GM21717 (cell line): ENCODE data around the gene TMEM87B.

Source experiments
- ATAC-seq: cut with Tn5 transposase; IDR thresholded peaks from one replicate; pipeline ENCODE4 v1.9.1; 2021; ENCODE audit warnings: mild to moderate bottlenecking, moderate library complexity; ENCODE audit not compliant: unreplicated experiment

TMEM87B gene

DNA sequence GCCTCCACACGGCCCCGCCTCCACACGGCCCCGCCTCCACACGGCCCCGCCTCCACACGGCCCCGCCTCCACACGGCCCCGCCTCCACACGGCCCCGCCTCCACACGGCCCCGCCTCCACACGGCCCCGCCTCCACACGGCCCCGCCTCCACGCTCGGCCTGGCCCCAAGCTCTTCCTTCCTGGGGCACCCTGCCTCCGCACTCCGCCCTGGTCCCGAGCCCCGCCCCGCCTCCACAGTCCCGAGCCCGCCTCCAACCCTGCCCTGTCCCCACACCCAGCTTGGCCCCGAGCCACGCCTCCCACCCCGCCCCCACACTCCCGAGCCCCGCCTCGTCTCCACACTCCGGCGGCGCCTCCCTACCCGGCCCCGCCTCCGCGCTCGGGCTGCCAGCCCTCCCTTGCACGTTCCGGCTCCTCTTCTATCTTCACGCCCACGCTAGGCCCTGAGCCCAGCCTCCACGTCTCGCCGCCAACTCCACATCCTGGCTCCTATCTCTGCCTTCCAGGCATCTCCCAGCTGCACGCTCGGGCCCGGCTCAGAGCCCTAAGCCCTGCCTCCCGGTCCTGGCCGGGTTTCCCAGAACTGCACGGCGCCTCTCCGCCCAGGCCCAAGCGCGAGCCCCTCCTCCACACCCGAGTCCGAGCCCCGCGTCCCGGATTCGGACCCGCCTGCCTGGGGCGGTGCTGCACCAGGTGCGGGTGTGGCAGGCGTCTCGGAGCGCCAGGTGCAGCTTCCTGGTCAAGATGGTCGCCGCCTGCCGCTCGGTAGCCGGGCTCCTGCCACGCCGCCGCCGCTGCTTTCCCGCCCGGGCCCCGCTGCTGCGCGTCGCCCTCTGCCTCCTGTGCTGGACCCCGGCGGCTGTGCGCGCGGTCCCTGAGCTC lies at the start of gene TMEM87B:
Gene TMEM87B, plus strand, starts transcription at position 423 of the 883 bp plus-strand sequence. Its CDS starts 323 bp downstream, at position 746.
- ATAC-seq = peak; percentile 54

DNA sequence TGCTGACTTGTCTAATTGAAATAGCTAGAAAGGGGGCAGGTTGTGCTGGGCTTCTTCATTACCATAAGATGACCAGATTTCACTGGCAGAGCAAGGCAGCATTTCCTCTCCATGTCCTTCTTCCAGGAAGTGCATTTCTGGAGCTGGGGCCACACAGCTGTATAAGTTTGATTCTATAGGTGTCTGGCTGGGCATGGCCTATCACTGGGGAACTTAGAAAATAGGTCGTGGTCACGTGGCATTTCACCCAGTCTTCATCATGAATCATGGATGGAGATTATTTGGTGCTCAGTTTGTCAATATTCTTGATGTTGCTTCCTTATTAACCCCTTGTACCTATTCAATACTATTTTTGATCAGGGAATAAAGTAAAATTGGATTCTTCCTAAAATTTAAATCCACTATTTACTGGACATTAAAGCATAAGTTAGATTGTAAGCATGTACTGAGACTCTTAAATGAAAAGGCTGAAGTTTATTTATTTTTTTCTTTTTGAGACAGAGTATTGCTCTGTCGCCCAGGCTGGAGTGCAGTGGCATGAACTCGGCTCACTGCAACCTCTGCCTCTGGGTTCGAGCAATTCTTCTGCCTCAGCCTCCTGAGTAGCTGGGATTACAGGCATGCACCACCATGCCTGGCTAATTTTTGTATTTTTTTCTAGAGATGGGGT lies 49.5 kb upstream of the TMEM87B start:
- ATAC-seq = no peak

GRCh38 chr2:112006076-112006410 lies 49.0 kb upstream of the TMEM87B start:
- no peak for ATAC-seq

DNA sequence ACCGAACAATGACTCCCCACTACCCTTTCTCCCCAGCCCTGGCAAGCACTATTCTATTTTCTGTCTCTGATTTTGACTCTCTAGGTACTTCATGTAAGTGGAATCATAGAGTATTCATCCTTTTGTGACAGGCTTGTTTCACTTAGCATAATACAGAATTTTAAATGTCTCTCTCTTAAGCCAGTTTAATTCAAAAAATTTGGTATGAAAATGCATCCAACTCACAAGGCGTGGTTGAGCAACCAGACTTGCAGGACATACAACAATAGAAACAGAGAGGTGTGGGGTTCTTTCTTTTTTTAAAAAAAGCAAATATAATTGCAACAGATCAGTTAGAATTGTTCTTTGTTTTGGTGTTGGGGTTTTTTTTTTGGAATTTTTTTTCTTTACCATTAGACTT lies 47.6 kb upstream of the TMEM87B start:
- no peak for ATAC-seq

DNA sequence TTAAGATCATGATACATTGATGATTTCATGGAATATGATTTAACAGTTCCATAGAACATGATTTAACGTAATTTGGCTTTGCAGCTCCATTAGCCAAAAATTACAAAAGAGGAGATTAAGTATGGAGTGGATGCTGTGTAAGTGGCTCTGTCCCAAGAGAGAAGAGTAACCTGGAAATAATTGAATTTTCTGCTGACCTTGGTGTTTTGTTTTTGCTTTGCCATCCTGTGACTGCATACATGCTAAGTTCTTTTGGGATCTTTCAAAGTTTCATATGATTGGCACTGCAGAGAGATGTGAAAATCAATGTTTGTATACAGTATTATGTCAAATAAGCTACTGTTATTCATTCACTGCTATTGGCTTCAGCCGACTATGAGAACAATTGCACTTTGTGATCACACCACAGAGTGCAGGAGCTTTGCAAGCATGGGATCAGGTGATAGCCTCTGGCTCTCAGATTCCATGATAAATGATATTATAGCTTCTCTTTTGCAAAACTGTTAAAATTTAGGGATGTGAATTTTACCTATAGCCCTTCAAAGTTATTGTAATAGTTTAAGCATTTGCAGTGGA lies 46.1 kb upstream of the TMEM87B start:
- no peak for ATAC-seq

DNA sequence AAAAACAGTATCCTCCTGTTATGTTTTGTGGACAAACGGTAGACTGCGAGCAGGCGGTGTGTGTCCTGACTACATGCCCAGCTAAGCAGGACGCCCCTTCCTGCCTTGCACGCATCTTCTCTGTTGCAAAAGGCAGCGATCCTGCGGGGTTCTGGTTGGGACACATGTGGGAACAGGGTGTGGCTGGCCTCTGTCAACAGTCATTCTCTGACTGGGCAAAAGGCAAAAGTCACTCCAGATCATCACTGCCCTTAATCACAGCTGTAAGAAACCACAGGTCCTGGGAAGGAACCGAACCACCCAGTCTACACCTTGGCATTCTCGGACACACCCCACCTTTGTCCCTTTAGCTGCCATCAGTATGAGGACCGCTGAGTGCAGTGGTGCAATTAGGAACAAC lies 44.3 kb upstream of the TMEM87B start:
- ATAC-seq = no peak

GRCh38 chr2:112012556-112012955 lies 42.5 kb upstream of the TMEM87B start:
- no peak for ATAC-seq

DNA sequence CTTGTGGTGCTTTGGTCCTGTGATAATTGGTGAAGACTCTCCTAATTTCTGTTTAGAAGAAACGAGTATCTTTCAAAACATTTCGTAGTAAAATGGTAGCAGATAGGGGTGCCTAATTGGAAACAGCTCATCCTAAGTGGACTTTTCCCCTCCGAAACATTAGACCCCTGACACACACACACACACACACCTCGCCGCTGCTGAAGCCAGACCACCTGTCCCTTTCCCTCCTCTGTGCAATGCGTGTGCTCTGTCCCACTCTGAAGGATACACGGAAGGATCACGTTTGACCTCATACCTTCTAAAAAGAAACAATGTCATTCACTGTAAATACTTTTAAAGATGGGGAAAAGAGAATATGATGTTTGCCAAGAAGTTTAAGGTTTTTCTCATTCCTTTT lies 36.2 kb upstream of the TMEM87B start:
- no peak for ATAC-seq

DNA sequence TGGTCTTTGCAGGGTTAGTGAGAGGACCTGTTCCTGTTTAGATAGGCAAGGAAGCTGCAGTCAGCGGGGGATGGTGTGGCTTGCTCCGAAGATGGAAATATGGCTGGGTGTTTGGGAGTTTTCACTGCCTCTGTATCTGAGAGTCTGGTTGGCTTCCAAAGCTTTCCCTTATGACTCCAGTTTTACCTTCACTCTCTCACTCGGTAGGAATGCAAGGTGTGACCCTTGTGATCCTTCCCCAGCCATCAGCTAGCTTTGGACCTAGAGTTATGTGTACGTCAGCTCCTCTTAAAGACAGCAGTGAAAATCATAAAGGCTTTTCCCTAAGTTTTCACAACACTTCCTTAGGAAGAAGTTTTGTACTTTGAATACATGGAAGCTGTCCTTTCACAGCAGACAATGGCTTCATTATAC lies 35.5 kb upstream of the TMEM87B start:
- no peak for ATAC-seq

DNA sequence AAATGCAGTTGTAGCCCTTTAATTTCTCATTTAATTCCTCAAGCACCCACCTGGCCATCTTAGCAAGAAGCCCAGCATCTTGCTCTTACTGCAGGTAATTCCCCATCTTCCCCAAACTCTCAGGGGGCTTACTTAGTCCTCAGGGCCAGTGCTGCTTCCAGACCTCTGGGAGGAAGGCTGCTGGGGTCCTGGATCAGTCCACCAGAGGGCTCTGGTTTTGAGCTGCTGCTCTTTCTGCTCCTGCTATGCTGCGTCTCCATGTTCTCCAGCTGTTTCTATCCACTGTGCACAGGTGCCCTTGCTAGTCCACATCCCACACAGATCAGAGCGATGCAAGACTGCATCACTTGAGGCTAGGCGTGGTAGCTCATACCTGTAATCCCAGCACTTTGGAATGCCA lies 34.5 kb upstream of the TMEM87B start:
- ATAC-seq = no peak

DNA sequence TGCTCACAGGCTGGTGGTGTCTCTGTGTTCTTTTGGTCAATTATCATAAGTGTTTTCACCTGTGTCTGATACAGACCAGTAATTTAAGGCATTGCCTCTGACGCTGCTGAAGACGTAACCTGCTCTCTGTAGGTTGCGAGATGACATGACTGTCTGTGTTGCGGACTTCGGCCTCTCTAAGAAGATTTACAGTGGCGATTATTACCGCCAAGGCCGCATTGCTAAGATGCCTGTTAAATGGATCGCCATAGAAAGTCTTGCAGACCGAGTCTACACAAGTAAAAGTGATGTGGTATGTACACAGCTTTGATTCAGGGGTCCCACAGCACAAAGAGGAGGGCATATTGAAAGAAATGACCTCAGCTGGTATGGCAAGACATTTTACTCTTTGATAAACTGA lies 33.8 kb upstream of the TMEM87B start:
- ATAC-seq = no peak

GRCh38 chr2:112021781-112022231 lies 33.3 kb upstream of the TMEM87B start:
- ATAC-seq = no peak

DNA sequence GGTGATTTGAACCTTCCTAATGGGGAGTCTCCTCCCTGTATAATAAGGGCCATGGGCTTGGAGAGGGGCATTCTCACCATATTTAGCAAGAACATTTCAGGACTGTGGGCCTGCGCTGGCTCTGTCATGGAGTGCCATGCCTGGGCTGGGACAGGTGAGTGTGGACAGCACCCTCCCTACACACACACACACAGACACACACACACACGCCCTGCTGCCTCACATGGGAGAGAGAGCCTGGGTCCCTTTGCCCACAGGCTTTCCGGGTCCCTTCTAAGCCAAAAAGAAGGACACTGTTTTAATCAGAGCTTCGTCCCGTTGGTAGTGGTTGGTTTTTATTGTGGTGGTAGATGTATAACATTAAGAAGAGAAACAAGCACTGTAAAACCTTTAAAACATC lies 31.4 kb upstream of the TMEM87B start:
- ATAC-seq = no peak

DNA sequence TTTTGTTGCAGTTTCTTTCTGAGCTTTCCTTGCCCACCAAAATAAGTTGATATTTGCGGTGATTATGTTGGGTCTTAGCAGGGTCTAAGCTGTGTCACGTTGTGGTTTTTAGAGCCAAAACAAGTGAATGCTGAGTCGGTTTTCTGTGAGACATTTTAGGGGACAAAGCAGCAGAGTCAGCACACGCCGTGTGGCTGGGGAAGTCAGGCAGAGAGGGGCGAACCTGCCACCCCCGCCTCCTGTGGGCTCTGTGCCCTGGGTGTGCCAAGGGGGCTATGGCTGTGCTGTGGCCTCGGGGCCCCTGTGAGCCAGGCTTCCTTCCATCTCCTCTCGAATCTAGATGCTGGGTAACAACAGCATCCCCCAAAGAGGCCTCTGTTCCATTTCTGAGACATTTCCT lies 30.8 kb upstream of the TMEM87B start:
- no peak for ATAC-seq

DNA sequence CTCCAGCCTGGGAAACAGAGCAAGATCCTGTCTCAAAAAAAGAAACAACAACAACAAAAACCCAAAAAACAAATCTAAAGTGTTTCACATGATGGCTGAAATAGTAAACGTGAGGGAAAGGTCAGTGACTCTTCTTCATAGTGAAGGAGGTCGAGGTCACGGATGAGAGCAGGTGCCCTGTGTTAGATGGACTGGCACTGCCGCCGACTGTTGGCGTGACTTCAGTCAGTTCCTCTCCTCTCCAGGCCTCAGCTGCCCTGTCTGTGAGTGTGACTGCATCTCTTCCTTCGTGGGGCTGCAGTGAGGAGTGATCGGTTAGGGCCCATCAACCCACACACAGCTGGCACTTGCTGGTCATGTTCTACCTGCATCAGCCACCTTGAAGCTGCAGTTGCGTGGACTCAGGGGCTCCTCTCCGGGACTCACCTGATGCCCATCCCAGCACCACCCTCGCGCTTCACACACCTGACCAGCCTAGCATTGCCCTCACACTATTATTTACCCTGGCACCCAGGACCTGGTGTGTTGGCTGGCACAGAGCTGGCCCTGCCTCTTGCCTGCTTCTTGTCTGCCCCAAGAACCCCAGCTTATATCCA lies 30.1 kb upstream of the TMEM87B start:
- ATAC-seq = no peak

- ATAC-seq = no peak
These were observed 28.6 kb upstream of the TMEM87B start for GRCh38 chr2:112026509-112026908.

- ATAC-seq = no peak
These were observed 27.3 kb upstream of the TMEM87B start for GRCh38 chr2:112027767-112028166.

DNA sequence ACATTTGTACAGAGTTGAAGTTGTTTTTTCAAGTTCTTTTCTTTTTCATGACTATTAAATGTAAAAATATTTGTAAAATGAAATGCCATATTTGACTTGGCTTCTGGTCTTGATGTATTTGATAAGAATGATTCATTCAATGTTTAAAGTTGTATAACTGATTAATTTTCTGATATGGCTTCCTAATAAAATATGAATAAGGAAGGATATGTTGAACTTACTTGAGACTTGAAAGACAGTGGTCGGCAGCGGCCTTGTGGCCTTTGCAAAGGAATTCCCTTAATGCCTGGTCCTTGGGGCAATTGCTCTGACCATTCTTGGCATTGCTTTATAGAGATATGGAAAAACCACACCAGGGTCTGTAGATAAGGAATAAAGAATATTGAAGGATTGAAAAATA lies 25.9 kb upstream of the TMEM87B start:
- no peak for ATAC-seq

GRCh38 chr2:112031473-112032223 lies 23.4 kb upstream of the TMEM87B start:
- no peak for ATAC-seq

GRCh38 chr2:112032224-112032586 lies 22.9 kb upstream of the TMEM87B start:
- no peak for ATAC-seq
